Measurements from ENCODE around the gene GALR3. TPM values are rescaled to one million over a fixed set of nuclear protein-coding genes. Genes with fewer than 3 reads are reported as not detected.
A peak's percentile ranks its signal among the peaks of the same experiment; 100 is the strongest.

The GALR3 gene
- total RNA-seq, 1 experiment from 2014 or later: not detected

DNA sequence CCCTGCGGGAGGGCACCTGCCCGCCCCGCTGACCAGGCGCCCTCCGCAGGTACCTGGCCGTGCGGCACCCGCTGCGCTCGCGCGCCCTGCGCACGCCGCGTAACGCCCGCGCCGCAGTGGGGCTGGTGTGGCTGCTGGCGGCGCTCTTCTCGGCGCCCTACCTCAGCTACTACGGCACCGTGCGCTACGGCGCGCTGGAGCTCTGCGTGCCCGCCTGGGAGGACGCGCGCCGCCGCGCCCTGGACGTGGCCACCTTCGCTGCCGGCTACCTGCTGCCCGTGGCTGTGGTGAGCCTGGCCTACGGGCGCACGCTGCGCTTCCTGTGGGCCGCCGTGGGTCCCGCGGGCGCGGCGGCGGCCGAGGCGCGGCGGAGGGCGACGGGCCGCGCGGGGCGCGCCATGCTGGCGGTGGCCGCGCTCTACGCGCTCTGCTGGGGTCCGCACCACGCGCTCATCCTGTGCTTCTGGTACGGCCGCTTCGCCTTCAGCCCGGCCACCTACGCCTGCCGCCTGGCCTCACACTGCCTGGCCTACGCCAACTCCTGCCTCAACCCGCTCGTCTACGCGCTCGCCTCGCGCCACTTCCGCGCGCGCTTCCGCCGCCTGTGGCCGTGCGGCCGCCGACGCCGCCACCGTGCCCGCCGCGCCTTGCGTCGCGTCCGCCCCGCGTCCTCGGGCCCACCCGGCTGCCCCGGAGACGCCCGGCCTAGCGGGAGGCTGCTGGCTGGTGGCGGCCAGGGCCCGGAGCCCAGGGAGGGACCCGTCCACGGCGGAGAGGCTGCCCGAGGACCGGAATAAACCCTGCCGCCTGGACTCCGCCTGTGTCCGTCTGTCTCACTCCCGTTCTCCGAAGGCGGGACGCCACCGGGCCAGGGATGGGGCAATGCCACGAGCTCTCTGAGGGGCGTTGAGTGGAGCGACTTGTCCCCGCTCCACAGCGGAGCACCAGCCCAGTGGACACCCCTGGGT lies 1.8 kb downstream of the GALR3 start:
- Histone ChIP-seq H3K4me3 (no peak overlapping the region), H3K27ac (no peak overlapping the region), H3K27me3 (no peaks in the 10 kb centered on the region), H3K9me3 (replicated peaks) (no peaks in the 10 kb centered on the region), H3K4me1 (peaks cover 7% of the 10 kb centered on the region; the same call in 1 of the 2 replicates), H3K36me3 (no peaks in the 10 kb centered on the region)
- no peak for DNase-seq

DNA sequence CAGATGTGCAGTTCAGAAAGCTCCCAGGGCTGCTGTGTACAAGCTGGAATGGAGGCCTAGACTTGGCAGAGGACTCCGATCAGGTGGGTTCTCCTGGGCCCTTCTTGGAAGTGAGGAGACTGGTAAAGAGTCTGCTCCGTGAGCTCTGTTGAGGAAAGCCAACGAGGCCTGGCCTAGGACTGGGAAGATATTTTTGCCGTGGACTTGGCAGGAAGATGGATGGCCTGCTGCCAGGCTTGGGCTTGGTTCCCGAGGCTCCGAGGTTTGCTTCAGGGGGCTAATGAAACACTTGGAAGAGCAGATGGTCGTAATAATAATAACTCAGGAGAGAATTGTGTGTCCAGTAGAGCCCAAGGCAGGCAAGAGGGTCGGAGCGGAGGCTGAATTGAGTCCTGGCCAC lies 3.9 kb downstream of the GALR3 start:
- Histone ChIP-seq H3K36me3 (no peaks in the 10 kb centered on the region), H3K27me3 (no peaks in the 10 kb centered on the region), H3K4me1 (peaks cover 7% of the 10 kb centered on the region; the same call in 1 of the 2 replicates), H3K27ac (no peak overlapping the region), H3K9me3 (replicated peaks) (no peaks in the 10 kb centered on the region), H3K4me3 (no peak overlapping the region)
- DNase-seq: no peak

GRCh38 chr22:37830093-37830842 lies 7.1 kb downstream of the GALR3 start:
- Histone ChIP-seq H3K36me3 (peaks cover 4% of the 10 kb centered on the region; the same call in 1 of the 2 replicates), H3K4me1 (no peaks in the 10 kb centered on the region), H3K4me3 (no peak overlapping the region), H3K27ac (no peak overlapping the region), H3K27me3 (no peaks in the 10 kb centered on the region), H3K9me3 (replicated peaks) (no peaks in the 10 kb centered on the region)
- DNase-seq: no peak

- peaks cover 4% of the 10 kb centered on the region; the same call in 1 of the 2 replicates for H3K36me3 ChIP-seq
These were observed 8.3 kb downstream of the GALR3 start for GRCh38 chr22:37831472-37831871.

DNA sequence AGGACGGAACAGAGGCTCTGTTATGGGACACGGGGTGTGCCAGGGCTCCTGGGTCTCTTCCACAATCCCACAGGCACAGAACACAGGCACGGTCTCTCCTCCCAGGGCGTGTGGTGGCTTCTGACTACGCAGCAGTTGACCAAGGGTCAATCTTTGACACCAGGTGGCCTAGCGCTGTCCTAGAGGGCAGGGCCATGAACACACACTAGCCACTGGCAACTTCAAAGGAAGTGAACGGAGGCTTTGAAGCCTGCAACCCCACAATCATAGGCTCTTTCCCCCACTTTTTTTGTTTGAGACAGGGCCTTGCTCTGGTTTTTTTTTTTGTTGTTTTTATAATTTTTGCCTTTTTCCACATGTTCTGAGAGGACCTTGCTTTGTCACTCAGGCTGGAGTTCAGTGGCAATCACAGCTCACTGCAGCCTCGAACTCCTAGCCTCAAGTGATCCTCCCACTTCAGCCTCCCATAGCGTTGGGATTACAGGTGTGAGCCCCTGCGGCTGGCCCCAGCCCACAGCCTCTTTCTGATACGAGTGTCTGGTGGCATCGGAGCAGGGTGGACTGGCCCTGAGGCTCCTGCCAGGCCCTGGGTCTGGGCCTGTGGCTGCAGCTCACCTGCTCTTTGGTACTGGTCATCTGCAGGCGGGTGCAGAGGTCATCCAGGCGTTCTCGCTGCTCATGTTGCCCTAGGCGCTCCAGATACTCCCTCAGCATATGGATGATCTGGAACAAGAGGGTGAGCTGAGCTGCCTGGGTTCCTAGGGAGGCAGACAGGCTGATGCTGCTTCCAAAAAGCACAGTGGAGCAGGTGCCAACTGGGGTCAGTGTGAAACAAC lies 9.1 kb downstream of the GALR3 start:
- Histone ChIP-seq H3K27ac (no peak overlapping the region), H3K9me3 (replicated peaks) (no peaks in the 10 kb centered on the region), H3K4me1 (no peaks in the 10 kb centered on the region), H3K4me3 (no peak overlapping the region), H3K36me3 (peaks cover 4% of the 10 kb centered on the region; the same call in 1 of the 2 replicates), H3K27me3 (no peaks in the 10 kb centered on the region)
- DNase-seq: no peak

More at GRCh38 chr22:37831472-37831871, 8.3 kb downstream of the GALR3 start:
- Histone ChIP-seq H3K27me3 (no peaks in the 10 kb centered on the region), H3K27ac (no peak overlapping the region), H3K4me3 (no peak overlapping the region), H3K9me3 (replicated peaks) (no peaks in the 10 kb centered on the region), H3K4me1 (no peaks in the 10 kb centered on the region)
- DNase-seq: no peak

GRCh38 chr22:37842015-37842793 lies 19.0 kb downstream of the GALR3 start:
- no peaks in the 10 kb centered on the region for H3K27me3 ChIP-seq
- peaks cover 8% of the 10 kb centered on the region; the same call in 1 of the 2 replicates for H3K36me3 ChIP-seq
- no peak for DNase-seq
- H3K9me3 ChIP-seq (replicated peaks): no peaks in the 10 kb centered on the region
- H3K4me1 ChIP-seq: no peaks in the 10 kb centered on the region
- H3K27ac ChIP-seq: no peak overlapping the region
- H3K4me3 ChIP-seq: no peak overlapping the region

DNA sequence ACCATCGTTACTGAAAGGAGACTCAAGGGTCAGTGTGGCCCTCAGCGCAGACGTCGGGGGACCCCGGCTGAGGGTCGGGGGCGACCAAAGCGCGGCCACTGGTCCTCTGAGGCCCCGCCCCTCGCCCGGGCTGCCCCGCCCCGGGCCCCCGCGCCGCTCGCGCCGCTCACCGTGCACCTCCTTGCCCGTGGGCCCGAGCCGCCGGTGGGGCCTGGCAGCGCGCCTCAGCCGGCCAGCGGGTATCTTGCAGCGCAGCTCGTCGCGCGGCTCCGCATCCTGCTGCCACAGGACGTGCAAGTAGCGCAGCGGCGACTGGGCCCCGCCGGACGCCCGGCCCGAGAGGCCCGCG lies 20.5 kb downstream of the GALR3 start:
- Histone ChIP-seq H3K27ac (no peak overlapping the region; the same call in 1 of the 2 replicates), H3K4me3 (peak overlapping the region; percentile 72), H3K36me3 (peaks cover 8% of the 10 kb centered on the region; the same call in 1 of the 2 replicates), H3K9me3 (replicated peaks) (no peaks in the 10 kb centered on the region), H3K4me1 (no peaks in the 10 kb centered on the region), H3K27me3 (no peaks in the 10 kb centered on the region)
- no peak for DNase-seq

DNA sequence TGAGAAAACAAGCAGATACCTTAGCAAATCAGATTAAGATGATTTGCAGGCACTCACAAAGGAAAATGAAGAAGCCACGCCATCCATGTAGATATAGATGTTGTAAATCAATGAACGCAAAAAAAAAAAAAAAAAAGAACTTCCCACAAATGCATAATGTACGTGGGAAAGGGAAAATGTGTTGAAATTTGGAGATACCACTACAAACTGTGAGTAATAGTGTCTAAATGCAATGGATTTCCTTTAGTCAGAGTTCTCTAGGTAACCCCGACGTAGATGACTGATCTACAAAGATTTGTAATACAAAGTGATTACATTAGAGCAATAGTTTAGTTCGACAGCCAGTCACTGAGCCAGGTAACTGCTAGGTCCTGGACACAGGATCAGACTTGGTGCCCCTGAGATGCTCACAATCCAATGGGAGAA lies 21.7 kb downstream of the GALR3 start:
- H3K36me3 ChIP-seq: peaks cover 4% of the 10 kb centered on the region; the same call in 1 of the 2 replicates
- no peaks in the 10 kb centered on the region for H3K4me1 ChIP-seq
- H3K27ac ChIP-seq: no peak overlapping the region
- peak overlapping the region; percentile 72 for H3K4me3 ChIP-seq
- H3K9me3 ChIP-seq (replicated peaks): no peaks in the 10 kb centered on the region
- no peaks in the 10 kb centered on the region for H3K27me3 ChIP-seq
- DNase-seq: no peak

DNA sequence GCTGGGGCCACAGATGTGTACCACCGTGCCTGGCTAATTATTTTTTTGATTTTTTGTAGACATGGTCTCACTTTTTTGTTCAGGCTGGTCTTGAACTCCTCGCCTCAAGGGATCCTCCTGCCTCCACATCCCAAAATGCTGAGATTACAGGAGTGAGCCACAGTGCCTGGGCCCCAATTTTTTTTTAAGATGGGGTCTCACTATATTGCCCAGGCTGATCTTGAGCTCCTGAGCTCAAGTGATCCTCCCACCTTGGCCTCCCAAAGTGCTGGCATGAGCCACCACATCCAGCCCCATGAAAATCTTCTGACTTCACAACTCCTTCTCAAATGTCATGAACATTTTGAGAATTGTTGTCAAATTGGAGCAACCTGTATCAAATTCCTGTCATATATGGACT lies 23.3 kb downstream of the GALR3 start:
- H3K4me3 ChIP-seq: no peak overlapping the region
- H3K36me3 ChIP-seq: peaks cover 12% of the 10 kb centered on the region
- DNase-seq: no peak
- no peak overlapping the region for H3K27ac ChIP-seq
- no peaks in the 10 kb centered on the region for H3K27me3 ChIP-seq
- H3K9me3 ChIP-seq (replicated peaks): no peaks in the 10 kb centered on the region
- no peaks in the 10 kb centered on the region for H3K4me1 ChIP-seq

DNA sequence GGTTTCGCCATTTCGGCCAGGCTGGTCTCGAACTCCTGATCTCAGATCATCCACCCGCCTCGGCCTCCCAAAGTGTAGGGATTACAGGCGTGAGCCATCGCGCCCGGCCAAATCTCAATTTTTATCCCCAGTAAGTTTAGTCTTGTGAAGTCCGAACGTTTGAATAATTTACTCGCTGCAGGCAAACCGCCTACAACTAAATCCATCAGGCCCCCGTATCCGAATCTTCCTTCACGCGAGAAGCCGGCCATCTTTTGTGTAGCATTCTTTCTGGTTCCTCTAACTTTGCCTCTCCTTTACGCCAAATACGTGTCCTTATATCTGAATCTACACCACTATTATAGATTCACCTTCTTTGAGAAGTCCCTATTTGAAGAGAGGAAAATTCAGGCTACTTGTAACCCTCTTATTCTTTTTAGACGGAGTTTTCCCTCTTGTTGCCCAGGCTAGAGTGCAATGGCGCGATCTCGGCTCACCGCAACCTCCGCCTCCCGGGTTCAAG lies 25.5 kb downstream of the GALR3 start:
- Histone ChIP-seq H3K27ac (peak overlapping the region; percentile 62), H3K9me3 (replicated peaks) (no peaks in the 10 kb centered on the region), H3K4me3 (peak overlapping the region; percentile 90), H3K4me1 (no peaks in the 10 kb centered on the region), H3K36me3 (peaks cover 34% of the 10 kb centered on the region), H3K27me3 (no peaks in the 10 kb centered on the region)
- DNase-seq: no peak

GRCh38 chr22:37849089-37849751 lies 26.0 kb downstream of the GALR3 start, which contains the start of gene EIF3L:
Gene EIF3L, plus strand, starts transcription at chr22:37849419. Its CDS starts 31 bp downstream, at chr22:37849450.
- Histone ChIP-seq H3K27me3 (no peaks in the 10 kb centered on the region), H3K4me3 (peak within 1 kb of the TSS; percentile 90), H3K36me3 (peaks cover 40% of the 10 kb centered on the region), H3K4me1 (no peaks in the 10 kb centered on the region), H3K27ac (peak within 1 kb of the TSS; percentile 62), H3K9me3 (replicated peaks) (no peaks in the 10 kb centered on the region)
- DNase-seq: peak; percentile 87

DNA sequence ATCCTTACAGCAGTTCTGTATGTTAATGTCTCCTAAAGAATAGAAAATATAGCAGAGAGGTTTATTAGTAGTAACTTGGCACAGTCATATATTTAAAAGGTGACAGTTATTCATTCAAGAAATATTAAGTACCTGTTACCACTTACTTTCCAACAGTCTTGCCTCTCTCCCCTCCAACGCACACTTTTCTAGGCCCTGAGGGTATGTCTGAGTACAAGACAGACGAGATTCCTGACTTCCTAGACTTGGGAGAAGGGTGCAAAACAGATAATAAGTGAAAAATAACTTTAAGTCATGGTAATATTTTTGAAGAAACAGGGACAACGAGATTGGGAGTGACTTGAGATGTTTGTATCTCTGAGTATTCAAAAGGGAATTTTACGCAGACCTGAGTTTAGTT lies 27.6 kb downstream of the GALR3 start:
- no peak overlapping the region for H3K27ac ChIP-seq

GRCh38 chr22:37852418-37852817 lies 29.2 kb downstream of the GALR3 start:
- Histone ChIP-seq H3K4me3 (no peak overlapping the region), H3K9me3 (replicated peaks) (no peaks in the 10 kb centered on the region), H3K27ac (no peak overlapping the region), H3K27me3 (no peaks in the 10 kb centered on the region), H3K4me1 (no peaks in the 10 kb centered on the region), H3K36me3 (peaks cover 58% of the 10 kb centered on the region)
- no peak for DNase-seq

More for the DNA sequence above, 27.6 kb downstream of the GALR3 start:
- H3K27me3 ChIP-seq: no peaks in the 10 kb centered on the region
- H3K36me3 ChIP-seq: peaks cover 47% of the 10 kb centered on the region
- no peaks in the 10 kb centered on the region for H3K9me3 ChIP-seq (replicated peaks)
- no peak for DNase-seq
- no peak overlapping the region for H3K4me3 ChIP-seq
- no peaks in the 10 kb centered on the region for H3K4me1 ChIP-seq
